H9 (cell line): ENCODE results near the gene C1orf116. TPM values are rescaled to one million over a fixed set of nuclear protein-coding genes. Genes with fewer than 3 reads are reported as not detected.

Experiments
- DNase-seq: peaks from one replicate; pipeline ENCODE4 v3.0.0-alpha.2; 2017
- H2AFZ ChIP-seq: one replicate; pipeline ENCODE4 v1.6.1; 2013; ENCODE audit warnings: mild to moderate bottlenecking, low read length, control low read depth, moderate library complexity
- H2AK5ac ChIP-seq: 2 replicates; pipeline ENCODE4 v1.6.1; 2013; ENCODE audit warnings: low read length, control low read depth, mixed read lengths; ENCODE audit not compliant: insufficient read length
- H2BK120ac ChIP-seq: one replicate; pipeline ENCODE4 v1.6.1; 2013; ENCODE audit warnings: low read depth, mild to moderate bottlenecking, low read length, control low read depth, inconsistent platforms; ENCODE audit not compliant: poor library complexity, severe bottlenecking
- H2BK12ac ChIP-seq: 2 replicates; pipeline ENCODE4 v1.6.1; 2013; ENCODE audit warnings: low read length, control low read depth, mixed read lengths, low read depth; ENCODE audit not compliant: insufficient read length
- H2BK15ac ChIP-seq: 2 replicates; pipeline ENCODE4 v1.6.1; 2013; ENCODE audit warnings: low read depth, low read length, control low read depth
- H2BK20ac ChIP-seq: one replicate; pipeline ENCODE4 v1.6.1; 2013; ENCODE audit warnings: low read depth, mild to moderate bottlenecking, low read length, control low read depth, inconsistent platforms; ENCODE audit not compliant: poor library complexity, severe bottlenecking
- H2BK5ac ChIP-seq: 2 replicates; pipeline ENCODE4 v1.6.1; 2013; ENCODE audit warnings: low read length, control low read depth, mixed read lengths; ENCODE audit not compliant: insufficient read length
- H3K14ac ChIP-seq: 2 replicates; pipeline ENCODE4 v1.6.1; 2013; ENCODE audit warnings: low read length, control low read depth; ENCODE audit not compliant: insufficient read depth
- H3K18ac ChIP-seq: 2 replicates; pipeline ENCODE4 v1.6.1; 2013; ENCODE audit warnings: low read depth, mild to moderate bottlenecking, mixed read lengths, low read length, control low read depth; ENCODE audit not compliant: insufficient read length
- H3K23ac ChIP-seq: 2 replicates; pipeline ENCODE4 v1.6.1; 2013; ENCODE audit warnings: low read length, control low read depth, mixed read lengths, low read depth; ENCODE audit not compliant: insufficient read length
- H3K23me2 ChIP-seq: 2 replicates; pipeline ENCODE4 v1.6.1; 2013; ENCODE audit warnings: low read depth, mild to moderate bottlenecking, mixed read lengths, low read length, control low read depth; ENCODE audit not compliant: insufficient read length, poor library complexity, severe bottlenecking
- H3K27ac ChIP-seq: 2 replicates; pipeline ENCODE4 v1.5.1; 2013; ENCODE audit warnings: low read length, control low read depth, mixed read lengths, low read depth; ENCODE audit not compliant: insufficient read length
- H3K27me3 ChIP-seq: 2 replicates; pipeline ENCODE4 v1.6.1; 2013; ENCODE audit warnings: low read length, control low read depth, inconsistent platforms; ENCODE audit not compliant: insufficient read depth
- H3K4ac ChIP-seq: 2 replicates; pipeline ENCODE4 v1.6.1; 2013; ENCODE audit warnings: low read depth, mild to moderate bottlenecking, control low read depth, inconsistent platforms, low read length, moderate library complexity
- H3K4me1 ChIP-seq: 2 replicates; pipeline ENCODE4 v1.6.1; 2013; ENCODE audit warnings: low read length, control low read depth, inconsistent platforms; ENCODE audit not compliant: insufficient read depth
- H3K4me2 ChIP-seq: 2 replicates; pipeline ENCODE4 v1.6.1; 2013; ENCODE audit warnings: low read length, control low read depth, mixed read lengths; ENCODE audit not compliant: insufficient read length, insufficient read depth
- H3K56ac ChIP-seq: 2 replicates; pipeline ENCODE4 v1.6.1; 2013; ENCODE audit warnings: low read depth, mild to moderate bottlenecking, mixed read lengths, low read length, control low read depth; ENCODE audit not compliant: insufficient read length
- H3K79me1 ChIP-seq: 2 replicates; pipeline ENCODE4 v1.6.1; 2013; ENCODE audit warnings: low read depth, mild to moderate bottlenecking, moderate library complexity, low read length, control low read depth, inconsistent platforms; ENCODE audit not compliant: insufficient read depth, poor library complexity, severe bottlenecking
- H3K79me2 ChIP-seq: 2 replicates; pipeline ENCODE4 v1.6.1; 2013; ENCODE audit warnings: low read length, control low read depth, inconsistent platforms; ENCODE audit not compliant: insufficient read depth
- H3K9ac ChIP-seq: 2 replicates; pipeline ENCODE4 v1.6.1; 2013; ENCODE audit warnings: low read length, control low read depth, mixed read lengths; ENCODE audit not compliant: insufficient read length; ENCODE audit errors: extremely low read depth
- H3K9me3 ChIP-seq: one replicate; pipeline ENCODE4 v1.6.1; 2013; ENCODE audit warnings: low read depth, low read length, inconsistent platforms; ENCODE audit not compliant: control insufficient read depth
- H3T11ph ChIP-seq: one replicate; pipeline ENCODE4 v1.6.1; 2013; ENCODE audit warnings: mild to moderate bottlenecking, low read length, control low read depth, inconsistent platforms
- H4K20me1 ChIP-seq: one replicate; pipeline ENCODE4 v1.6.1; 2013; ENCODE audit not compliant: control insufficient read depth, insufficient read length, insufficient read depth
- H4K5ac ChIP-seq: 2 replicates; pipeline ENCODE4 v1.6.1; 2013; ENCODE audit warnings: low read depth, mild to moderate bottlenecking, mixed read lengths, low read length, control low read depth; ENCODE audit not compliant: insufficient read length
- H4K8ac ChIP-seq: replicated peaks from 2 replicates; pipeline ENCODE4 v1.6.1; 2013; ENCODE audit warnings: low read length, control low read depth, mixed read lengths, low read depth; ENCODE audit not compliant: insufficient read length
- H4K91ac ChIP-seq: 2 replicates; pipeline ENCODE4 v1.6.1; 2013; ENCODE audit warnings: low read depth, mild to moderate bottlenecking, moderate library complexity, mixed read lengths, low read length, control low read depth; ENCODE audit not compliant: insufficient read length
- H3K27ac Mint-ChIP-seq, 3 experiments: 2 replicates in 2 of 3; 3 replicates in 1 of 3; pipeline ENCODE4 v1.8.0; 2020 to 2021; ENCODE audit warnings: mixed read lengths in 3 of 3, mild to moderate bottlenecking in 1 of 3, moderate library complexity in 1 of 3
- H3K27me3 Mint-ChIP-seq: 2 replicates; pipeline ENCODE4 v1.8.0; 2021; ENCODE audit warnings: low read depth, mild to moderate bottlenecking, moderate library complexity, mixed read lengths
- H3K36me3 Mint-ChIP-seq, 3 experiments: 2 replicates in 2 of 3; 3 replicates in 1 of 3; pipeline ENCODE4 v1.8.0; 2020 to 2021; ENCODE audit warnings: low read depth in 3 of 3, mixed read lengths in 3 of 3; ENCODE audit not compliant: insufficient read depth in 1 of 3
- H3K4me1 Mint-ChIP-seq, 2 experiments: 2 replicates each; pipeline ENCODE4 v1.8.0; 2020; ENCODE audit warnings: mixed read lengths in 2 of 2
- H3K4me3 Mint-ChIP-seq, 2 experiments: 2 replicates in 1 of 2; 3 replicates in 1 of 2; pipeline ENCODE4 v1.8.0; 2020 to 2021; ENCODE audit warnings: mild to moderate bottlenecking in 2 of 2, mixed read lengths in 2 of 2, moderate library complexity in 1 of 2
- H3K9me3 Mint-ChIP-seq, 2 experiments: 2 replicates in 1 of 2; 3 replicates in 1 of 2; pipeline ENCODE4 v1.8.0; 2020; ENCODE audit warnings: mild to moderate bottlenecking in 2 of 2, mixed read lengths in 2 of 2, moderate library complexity in 1 of 2
- CTCF ChIP-seq: fragments of 200-600 bp; sonication (generic); conservative IDR thresholded peaks from 3 replicates; pipeline ENCODE4 v1.8.0; 2021; ENCODE audit warnings: antibody characterized with exemption, mild to moderate bottlenecking
- WGBS: extraction: QIAGEN DNeasy Blood & Tissue Kit; methylation state at CpG from one replicate; pipeline ENCODE4 v1.1.7; 2013; ENCODE audit warnings: missing lambda C conversion rate, low lambda C conversion rate, mixed read lengths; ENCODE audit not compliant: insufficient read length; ENCODE audit errors: extremely low coverage; 5-methylcytosine and 5-hydroxymethylcytosine counted together
- total RNA-seq: library from RNA; stranded (reverse); gene quantifications from 2 replicates; pipeline ENCODE4 v1.2.1, GENCODE V29; 2021

The C1orf116 gene
- total RNA-seq, 1 experiment from 2014 or later = 0.48 TPM

- H3K4me1 ChIP-seq = no peaks in the 10 kb centered on the region
- no peak overlapping the region for H3K9ac ChIP-seq
- H3K4me3 Mint-ChIP-seq = no peak overlapping the region
- no peak overlapping the region for H3K4ac ChIP-seq
- no peak for TF ChIP-seq CTCF
- H3K23me2 ChIP-seq = no peaks in the 10 kb centered on the region
- H4K5ac ChIP-seq = no peak overlapping the region
- no peak overlapping the region for H3T11ph ChIP-seq
- peak overlapping the region in 1 of 3 experiments; percentile 91; a peak in 1 of 7 replicates for H3K27ac Mint-ChIP-seq
- H2BK12ac ChIP-seq = no peak overlapping the region
- H3K4me1 Mint-ChIP-seq = peaks cover 4 to 8% of the 10 kb centered on the region in 2 experiments; a peak in 3 of 4 replicates
- no CpG with 5 or more reads among the region's 3 CpGs for WGBS
- no peak overlapping the region for H2AK5ac ChIP-seq
- no peak overlapping the region for H2BK120ac ChIP-seq
- H3K27me3 Mint-ChIP-seq = no peaks in the 10 kb centered on the region
- no peak overlapping the region for H3K18ac ChIP-seq
- no peaks in the 10 kb centered on the region for H3K79me2 ChIP-seq
- H3K9me3 Mint-ChIP-seq = no peaks in the 10 kb centered on the region
- H3K27me3 ChIP-seq = no peaks in the 10 kb centered on the region
- no peak for DNase-seq
- H3K79me1 ChIP-seq = no peaks in the 10 kb centered on the region
- H4K91ac ChIP-seq = no peak overlapping the region
- no peaks in the 10 kb centered on the region for H4K20me1 ChIP-seq
- no peak overlapping the region for H3K27ac ChIP-seq
- H3K23ac ChIP-seq = no peak overlapping the region
- H3K9me3 ChIP-seq = no peaks in the 10 kb centered on the region
- no peak overlapping the region for H3K14ac ChIP-seq
- no peak overlapping the region for H4K8ac ChIP-seq
- no peak overlapping the region for H3K4me2 ChIP-seq
- peaks cover 5 to 43% (median 24%) of the 10 kb centered on the region in 3 experiments for H3K36me3 Mint-ChIP-seq
- H2BK15ac ChIP-seq = no peak overlapping the region
- no peak overlapping the region for H2BK20ac ChIP-seq
- H2BK5ac ChIP-seq = no peak overlapping the region
- no peak overlapping the region for H2AFZ ChIP-seq
- no peak overlapping the region for H3K56ac ChIP-seq
Observed at GRCh38 chr1:207060596-207060995, 28.0 kb upstream of the C1orf116 start.
